IPS DF 4.7 (cell line): ENCODE results near the gene CRABP1.
"Not testable (repeated sequence)": the region's sequence is repeated elsewhere in the genome, so short reads cannot be mapped to it uniquely, and the experiment has no call there.

Experiments used
- DNase-seq: peaks from one replicate; pipeline ENCODE4 v3.0.0-alpha.2; 2013; ENCODE audit warnings: low spot score; ENCODE audit errors: extremely low read depth

The CRABP1 gene

DNA sequence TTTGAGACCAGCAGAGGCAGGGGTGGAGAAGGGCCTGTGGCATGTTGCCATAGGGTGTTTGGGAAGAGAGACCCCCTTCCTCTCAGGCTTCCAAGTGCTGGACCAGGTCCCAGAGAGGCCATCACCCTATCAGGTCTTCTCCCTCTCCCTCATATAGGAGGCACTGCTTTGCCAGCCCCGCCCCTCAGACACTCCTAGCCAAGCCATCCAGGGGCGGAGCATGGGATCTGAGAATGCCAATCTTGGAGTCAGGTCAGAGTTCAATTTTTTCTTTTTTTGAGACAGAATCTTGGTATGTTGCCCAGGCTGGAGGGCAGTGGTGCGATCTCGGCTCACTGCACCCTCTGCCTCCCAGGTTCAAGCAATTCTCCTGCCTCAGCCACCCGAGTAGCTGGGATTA is 32.7 kb downstream of the CRABP1 start:
- DNase-seq, result no peak

DNA sequence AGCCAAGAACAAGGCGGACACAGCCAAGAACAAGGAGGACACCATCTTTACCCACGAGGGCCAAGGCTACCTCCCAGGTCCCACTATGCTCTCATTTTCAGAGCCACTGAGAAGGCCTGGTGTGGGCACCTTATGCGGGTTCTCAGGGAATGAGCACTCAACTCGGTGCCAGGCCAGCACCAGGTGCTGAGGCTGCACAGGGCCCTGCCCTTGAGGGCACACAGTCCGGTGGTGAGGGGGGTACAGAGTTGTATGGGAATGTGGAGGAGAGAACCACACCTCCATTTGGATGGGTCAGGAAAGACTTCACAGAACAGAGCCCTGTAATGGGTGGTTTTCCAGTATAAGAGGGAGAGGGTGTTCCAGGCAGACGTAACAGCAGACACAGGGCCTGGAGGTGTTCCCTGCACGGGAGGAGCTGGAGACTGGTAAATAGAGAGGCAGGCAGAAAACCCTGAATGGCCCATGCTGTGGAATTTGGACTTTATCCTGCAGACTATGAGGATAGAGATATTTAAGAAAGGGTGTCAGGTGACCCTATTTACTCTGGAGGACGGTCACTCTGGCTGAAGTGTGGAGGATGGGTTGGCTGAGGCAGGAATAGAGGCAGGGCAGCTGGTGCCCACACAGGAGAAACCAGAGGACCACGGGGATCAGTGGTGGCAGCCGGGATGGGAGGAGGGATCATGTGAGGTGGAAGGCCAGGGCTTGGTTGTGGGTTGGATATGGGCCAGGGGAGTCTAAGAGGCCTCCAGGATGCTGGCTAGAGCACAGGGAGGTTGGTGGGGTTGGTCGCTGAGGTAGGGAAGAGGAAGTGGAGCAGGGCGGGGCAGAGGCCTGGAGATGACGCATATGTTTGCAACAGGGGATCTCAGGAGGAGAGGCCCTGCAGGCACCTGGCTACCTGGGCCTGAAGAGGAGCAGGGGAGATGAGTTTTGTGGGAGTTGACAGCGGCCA is 34.6 kb downstream of the CRABP1 start:
- no peak for DNase-seq

DNA sequence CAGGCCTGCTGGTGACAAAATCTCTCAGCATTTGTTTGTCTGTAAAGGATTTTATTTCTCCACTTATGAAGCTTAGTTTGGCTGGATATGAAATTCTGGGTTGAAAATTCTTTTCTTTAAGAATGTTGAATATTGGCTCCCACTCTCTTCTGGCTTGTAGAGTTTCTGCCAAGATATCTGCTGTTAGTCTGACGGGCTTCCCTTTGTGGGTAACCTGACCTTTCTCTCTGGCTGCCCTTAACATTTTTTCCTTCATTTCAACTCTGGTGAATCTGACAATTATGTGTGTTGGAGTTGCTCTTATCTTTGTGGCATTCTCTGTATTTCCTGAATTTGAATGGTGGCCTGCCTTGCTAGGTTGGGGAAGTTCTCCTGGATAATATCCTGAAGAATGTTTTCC is 40.0 kb downstream of the CRABP1 start:
- not testable (repeated sequence) for DNase-seq

DNA sequence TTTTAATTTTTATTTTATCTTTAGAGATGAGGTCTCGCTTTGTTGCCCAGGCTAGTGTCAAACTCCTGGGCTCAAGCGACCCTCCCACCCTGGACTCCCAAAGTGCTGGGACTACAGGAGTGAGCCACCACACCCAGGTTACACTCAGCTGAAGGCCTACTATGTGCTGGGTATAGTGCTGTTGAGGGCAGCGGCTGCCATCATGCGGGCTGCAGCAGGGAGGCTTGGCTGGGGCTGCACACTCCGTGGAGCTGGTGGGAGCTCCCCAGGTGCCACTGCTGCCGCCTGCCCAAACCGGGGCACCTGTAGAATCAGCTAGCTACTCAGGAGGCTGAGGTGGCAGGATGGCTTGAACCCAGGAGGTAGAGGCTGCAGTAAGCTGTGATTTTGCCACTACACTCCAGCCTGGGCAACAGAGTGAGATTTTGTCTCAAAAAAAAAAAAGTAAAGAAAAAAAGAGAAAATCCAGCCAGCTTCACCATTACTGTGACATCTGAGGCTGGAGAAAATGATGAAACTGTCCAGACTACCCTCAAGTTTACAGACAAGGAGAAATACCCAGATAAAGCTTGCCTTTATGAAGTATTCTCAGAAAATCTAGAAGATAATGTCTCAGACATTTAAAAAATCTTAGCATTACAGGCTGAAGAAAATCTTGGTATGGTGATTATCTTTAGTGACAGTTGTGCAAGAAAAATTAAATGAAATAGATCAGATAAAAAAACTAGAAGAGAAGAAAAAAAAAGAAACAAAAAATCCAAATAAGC is 42.1 kb downstream of the CRABP1 start:
- no peak for DNase-seq

DNA sequence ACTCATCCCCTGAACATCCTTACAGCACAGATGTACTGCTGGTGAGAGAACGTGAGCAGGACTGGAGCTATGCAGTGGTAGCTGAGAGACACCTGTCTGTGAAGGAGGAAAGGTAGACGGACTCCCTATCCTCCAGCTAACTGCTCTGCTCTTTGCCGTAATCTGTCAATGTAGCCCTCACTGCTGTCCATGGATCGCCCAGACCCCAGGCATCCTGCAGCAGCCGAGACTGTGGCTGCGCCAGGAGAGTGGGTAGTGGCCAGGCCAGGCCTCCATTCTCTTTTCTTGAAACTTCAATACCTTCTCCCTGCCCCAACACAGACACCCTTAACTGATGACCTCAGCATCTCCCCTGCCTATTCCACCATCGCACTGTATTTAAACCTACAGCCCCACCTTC is 44.5 kb downstream of the CRABP1 start:
- DNase-seq, result no peak

DNA sequence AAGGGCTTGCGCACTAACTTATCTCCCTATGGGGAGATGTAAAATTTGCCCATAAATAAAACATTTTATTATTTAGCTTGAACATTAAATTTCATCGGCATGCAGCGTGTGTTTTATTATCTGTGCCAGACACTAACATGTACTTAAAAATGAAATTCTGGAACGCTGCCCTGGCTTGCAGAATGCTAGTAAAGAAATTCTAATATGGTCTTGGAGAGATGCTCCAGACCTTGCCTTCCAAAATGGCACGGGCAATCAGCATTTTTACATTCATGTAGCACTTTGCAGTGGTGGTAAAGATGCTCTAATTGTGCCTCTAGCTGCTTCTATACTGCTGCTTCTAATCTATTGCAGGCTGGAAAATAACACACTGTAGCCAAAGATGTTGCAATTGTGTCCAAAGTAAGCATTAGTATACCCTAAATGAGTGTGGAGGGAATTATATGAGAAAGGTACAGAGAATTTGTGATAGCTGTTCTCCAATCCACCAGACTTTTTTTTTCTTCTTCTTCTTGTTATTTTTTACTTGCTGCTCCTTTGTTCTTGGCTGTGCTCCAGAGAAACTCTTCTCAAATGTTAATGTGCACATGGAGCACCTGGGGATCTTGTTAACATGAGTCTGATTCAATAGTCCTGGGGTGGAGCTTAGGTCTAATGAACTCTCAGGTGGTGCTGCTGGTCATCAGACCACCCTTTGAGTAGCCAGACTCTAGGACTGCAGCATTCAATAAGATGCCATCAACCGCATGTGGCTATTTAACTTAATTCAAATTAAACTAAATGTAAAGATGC is 47.3 kb downstream of the CRABP1 start:
- no peak for DNase-seq

DNA sequence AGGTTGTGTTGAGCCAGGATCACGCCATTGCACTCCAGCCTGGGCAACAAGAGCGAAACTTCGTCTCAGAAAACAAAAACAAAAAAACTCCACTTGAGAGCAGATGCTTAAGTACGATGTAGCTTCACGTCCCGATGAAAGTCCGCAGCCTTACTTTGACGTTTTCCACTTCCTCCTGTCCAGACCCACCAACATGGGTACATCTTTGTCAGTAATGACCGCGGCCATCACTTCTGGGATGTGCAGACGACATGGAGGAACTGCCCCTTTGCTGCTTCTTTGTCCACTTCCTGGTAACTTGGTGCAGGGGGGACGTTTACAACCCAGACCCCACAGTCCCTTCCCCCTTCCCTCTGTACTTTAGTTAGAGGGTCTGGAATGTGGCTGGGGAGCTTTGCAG is 48.7 kb downstream of the CRABP1 start:
- DNase-seq, result no peak

DNA sequence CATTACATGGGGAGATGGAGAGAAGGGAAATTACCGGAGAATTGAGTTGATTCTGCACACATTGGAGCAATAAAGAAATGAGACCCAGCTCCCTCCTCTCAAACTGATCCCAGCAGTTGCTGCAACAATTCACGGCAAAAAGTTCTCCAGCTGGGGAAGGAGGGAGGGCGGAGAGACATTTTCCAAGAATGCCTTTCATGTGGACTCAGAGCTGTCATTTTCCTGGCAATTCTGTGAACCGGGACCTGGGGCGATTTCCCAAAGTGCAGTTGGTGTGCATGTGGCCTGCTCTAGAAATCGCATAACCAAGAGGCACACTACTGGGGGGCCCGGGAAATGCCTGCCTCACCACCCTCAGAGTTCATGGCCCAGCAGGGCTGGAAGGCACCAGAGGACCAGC is 49.2 kb downstream of the CRABP1 start:
- DNase-seq, result no peak

DNA sequence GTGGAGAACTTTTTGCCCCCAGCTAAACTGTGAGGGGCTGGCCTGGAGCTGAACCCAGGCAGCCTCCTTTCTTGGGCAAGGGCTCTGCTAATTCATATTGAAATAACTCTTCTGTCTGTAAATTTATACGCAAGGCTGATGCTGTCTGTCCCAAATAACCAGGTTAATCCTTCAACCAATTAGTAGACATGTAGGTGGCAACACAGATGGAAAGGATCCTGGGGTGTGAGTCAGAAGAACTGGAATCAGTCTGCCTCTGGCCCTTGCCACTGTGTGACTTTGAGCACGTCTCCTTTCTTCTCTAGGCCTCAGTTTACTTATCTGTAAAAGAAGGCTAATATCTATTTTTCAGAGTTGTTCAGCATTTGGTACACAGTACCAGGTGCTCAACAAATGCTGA is 49.6 kb downstream of the CRABP1 start:
- DNase-seq, result no peak

DNA sequence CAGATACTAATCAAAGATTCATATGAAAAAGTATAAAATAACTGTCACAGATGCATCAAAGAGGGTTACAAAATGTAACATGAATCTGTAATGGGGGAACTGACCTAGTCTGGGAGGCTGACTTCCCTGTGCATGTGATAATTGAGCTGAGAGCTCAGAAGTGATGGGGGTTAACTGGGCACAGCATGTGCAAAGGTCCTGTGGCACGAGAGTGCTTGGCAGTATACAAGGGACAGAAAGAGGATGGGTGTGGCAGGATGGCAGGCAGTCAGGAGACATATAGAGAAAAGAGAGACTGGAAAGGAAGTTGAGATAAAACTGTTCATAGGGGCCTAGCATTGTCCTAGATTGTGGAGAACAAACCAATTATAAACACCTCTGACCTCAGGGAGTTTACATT is 50.1 kb downstream of the CRABP1 start:
- no peak for DNase-seq

DNA sequence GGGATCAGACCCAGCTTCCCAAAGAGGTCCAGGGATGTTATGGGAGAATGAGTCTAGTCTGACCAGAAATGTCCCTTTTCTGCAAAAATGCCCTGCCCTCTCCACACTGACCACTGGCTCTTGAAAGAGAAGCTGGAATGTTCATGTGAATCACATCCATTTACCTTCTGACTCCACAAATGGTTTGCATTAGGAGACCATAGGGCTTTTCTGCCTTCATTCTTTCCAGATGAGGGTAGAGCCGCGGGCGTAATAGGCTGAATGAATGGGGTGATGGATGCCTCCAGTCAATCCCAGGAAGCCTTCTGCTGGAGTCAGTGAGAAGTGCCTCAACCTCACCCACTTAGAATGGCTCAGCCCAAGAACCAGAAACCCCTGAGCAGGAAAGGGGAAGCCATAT is 50.7 kb downstream of the CRABP1 start:
- no peak for DNase-seq

DNA sequence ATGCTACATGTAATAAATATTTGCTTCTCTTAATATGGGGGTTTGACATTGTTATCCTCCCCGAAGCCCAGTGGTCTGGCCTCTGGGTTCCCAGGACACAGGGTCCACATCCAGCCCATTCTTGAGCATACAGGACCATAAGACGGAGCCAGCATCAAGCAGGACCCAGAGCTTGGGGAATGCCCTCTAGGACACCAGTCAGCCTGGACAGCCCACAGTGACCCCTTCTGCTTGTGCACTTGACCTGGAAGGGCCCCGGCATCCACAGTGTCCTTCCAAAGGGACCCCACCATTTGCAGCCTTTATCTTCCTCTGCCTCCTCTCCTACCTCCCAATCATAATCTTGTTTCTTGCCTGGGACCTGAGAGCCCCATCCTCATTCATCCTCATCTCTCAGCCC is 51.6 kb downstream of the CRABP1 start:
- DNase-seq, result no peak

DNA sequence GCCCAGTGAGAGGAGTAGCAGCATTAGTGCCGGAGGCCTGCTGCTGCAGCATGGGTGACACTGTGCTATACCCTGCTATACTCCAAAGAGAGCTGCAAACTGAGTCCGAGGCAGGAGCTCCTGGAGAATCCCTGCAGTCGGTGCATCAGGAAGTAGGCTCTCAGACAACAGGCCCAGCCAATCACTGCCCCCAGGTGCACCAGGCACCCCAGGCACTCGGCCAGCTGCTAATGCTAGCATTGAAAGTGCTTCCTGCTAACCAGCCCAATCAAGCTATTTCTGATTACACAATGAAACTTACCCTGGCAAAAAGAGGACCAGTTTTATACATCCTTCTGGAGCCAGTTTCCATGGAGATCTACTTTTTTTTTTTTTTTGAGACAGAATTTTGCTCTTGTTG is 52.3 kb downstream of the CRABP1 start:
- DNase-seq, result no peak

DNA sequence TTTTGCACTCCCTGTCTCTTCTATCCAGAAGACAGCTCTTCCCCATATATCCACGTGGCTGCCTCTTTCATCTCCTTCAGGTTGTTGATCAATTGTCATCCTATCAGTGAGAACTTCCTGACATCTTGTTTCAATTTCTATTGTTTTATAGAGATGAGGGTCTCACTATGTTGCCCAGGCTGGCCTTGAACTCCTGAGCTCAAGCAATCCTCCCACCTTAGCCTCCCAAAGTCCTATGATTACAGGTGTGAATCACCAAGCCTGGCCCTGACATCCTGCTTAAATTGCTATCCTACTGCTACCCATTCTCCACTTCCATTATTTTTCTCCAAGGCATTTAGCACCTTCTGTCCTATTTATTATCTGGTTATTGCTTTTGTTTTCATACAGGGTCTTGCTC is 53.0 kb downstream of the CRABP1 start:
- DNase-seq, result no peak

DNA sequence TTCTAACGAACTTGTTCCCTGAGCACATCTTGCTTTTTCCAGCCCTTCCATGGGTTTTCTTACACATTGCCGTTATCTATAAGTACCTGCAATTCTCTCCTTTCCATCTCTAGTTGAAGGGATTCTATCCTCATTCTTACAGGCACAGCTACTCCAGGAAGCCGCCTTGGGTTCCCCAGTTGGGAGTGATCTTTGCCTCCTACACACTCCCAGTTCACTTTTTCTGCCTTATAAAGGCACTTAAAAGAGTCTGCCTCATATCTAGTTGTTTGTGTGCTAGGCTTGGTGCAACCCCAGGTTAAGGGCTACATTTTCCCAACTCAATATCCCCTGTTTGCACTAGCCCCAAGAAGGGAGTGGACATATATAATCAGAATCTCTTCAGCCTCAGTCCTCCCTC is 53.9 kb downstream of the CRABP1 start:
- DNase-seq, result no peak

DNA sequence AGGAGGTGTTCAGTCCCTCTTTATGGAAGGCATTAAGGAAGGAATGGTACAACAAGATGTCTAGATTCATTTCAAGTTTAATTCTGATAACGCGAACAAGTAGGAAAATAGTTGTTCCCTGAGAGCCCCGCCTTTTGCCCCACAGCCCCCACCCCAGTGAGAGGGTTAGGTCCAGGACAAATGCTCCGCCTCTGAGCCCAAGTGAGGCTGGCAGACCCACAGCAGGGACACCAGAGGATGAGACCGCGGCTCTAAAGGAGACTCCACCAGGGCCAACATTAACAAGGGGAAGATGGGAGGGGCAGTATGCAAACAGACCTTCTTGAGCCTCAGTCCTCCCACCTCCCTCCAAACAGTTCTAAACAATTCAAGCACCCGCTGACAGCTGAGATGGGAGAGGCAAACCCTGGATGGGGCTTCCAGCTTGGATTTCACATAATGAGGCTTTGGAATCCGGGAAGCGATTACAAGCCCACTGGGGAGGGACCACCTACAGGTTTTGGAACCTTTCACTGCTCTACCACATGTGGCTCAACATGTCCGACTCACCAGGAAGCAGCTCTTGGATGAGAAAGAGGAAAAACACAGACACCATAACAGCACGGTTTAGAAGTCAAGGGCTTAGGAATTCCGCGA is 54.9 kb downstream of the CRABP1 start:
- DNase-seq, result peak; percentile 72

DNA sequence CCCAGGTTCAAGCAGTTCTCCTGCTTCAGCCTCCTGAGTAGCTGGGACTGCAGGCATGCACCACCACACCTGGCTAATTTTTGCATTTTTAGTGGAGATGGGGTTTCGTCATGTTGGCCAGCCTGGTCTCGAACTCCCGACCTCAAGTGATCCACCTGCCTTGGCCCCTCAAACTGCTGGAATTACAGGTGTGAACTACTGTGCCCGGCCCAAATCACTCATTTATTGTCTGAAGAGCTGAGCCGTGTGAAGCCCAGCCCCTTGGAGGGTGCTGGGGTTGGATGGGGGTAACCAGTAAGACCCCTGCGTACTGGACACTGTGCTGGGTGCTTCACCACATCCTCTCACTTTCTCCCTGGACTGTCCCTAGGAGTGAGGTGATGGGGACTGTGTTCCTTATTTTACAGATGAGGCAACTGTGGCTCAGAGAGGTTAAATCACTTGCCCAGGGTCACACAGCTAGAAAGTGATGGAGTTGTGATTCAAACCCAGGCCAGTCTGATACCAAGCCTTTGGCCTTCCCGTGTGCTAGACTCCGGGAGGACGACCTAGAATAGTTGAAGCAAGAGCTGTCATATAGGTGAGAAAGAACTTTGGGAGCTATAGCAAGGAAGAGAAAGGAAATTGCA is 56.1 kb downstream of the CRABP1 start:
- no peak for DNase-seq

DNA sequence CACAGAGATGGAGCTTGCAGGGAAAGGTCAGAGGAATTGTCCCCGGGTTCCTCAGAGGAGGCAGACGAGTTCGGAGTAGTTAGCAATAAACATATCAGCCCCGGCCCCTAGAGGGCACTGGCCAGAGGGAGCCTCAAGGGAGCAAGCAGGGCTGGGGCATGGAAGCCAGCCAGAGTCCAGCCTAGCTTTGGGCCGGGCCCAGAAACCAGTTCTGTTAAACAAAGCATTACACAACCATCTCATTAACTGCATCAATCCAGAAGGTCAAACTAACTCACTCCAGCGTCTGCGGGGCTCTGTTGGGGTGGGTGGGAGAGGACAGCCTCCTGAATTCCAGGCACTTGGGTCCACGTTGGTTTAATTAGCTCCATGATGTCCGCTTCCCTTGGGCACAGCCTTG is 56.8 kb downstream of the CRABP1 start:
- no peak for DNase-seq

DNA sequence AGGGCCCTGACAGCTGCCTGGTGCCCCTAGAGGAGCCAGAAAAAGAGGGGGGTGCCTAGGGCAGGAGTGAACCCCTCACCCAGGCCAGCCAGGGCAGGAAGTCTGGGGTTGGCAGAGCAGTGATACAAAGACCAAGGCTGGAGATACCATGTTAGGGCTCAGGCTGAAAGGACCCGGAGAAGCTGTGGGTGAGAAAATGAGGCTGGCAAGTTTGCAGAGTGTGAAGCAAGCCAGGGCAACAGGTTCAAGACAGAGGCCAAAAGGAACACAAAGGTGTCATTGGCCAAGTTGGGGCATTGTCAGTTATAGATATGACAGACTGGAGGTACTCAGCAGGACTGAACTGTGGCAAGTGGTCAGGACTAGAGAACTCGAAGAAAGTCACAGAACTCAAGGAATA is 57.2 kb downstream of the CRABP1 start:
- no peak for DNase-seq
